Keratinocyte (primary cell): Measurements from ENCODE around the gene CRIM1. TPM values are rescaled to one million over a fixed set of nuclear protein-coding genes. Genes with fewer than 3 reads are reported as not detected.

Experiments
- DNase-seq: peaks from one replicate; pipeline ENCODE4 v3.0.0-alpha.2; 2011; ENCODE audit warnings: low read depth, missing footprints, low spot score
- FAIRE-seq: peaks from 2 replicates; lab custom pipeline; 2011; peaks lifted over from hg19 to GRCh38; lab: Jason Lieb, UNC
- H2AFZ ChIP-seq: 2 replicates; pipeline ENCODE4 v1.6.0; 2012; ENCODE audit warnings: low read length, control low read depth, inconsistent platforms; ENCODE audit not compliant: control insufficient read depth
- H3K27ac ChIP-seq: 2 replicates; pipeline ENCODE4 v1.5.1; 2011; ENCODE audit warnings: low read length; ENCODE audit not compliant: control insufficient read depth, insufficient read depth
- H3K27me3 ChIP-seq: 3 replicates; pipeline ENCODE4 v1.6.0; 2011; ENCODE audit warnings: low read length; ENCODE audit not compliant: control insufficient read depth, insufficient read depth; ENCODE audit errors: extremely low read depth
- H3K36me3 ChIP-seq, 2 experiments: 2 replicates in 1 of 2; 3 replicates in 1 of 2; pipeline ENCODE4 v1.5.1; 2011; ENCODE audit warnings: low read length in 2 of 2, mild to moderate bottlenecking in 1 of 2; ENCODE audit not compliant: control insufficient read depth in 2 of 2, insufficient read depth in 2 of 2; ENCODE audit errors: extremely low read depth in 1 of 2
- H3K4me1 ChIP-seq: 3 replicates; pipeline ENCODE4 v1.5.1; 2011; ENCODE audit warnings: low read length; ENCODE audit not compliant: control insufficient read depth, insufficient read depth; ENCODE audit errors: extremely low read depth
- H3K4me2 ChIP-seq: 3 replicates; pipeline ENCODE4 v1.6.0; 2011; ENCODE audit warnings: low read depth, low read length; ENCODE audit not compliant: control insufficient read depth, insufficient read depth; ENCODE audit errors: extremely low read depth
- H3K4me3 ChIP-seq, 3 experiments: fragments of 200-600 bp in 1 of 3; sonication (generic) in 1 of 3; 2 replicates in 2 of 3; 3 replicates in 1 of 3; pipeline ENCODE4 v1.5.1; 2011 to 2016; ENCODE audit warnings: low read length in 3 of 3, mild to moderate bottlenecking in 3 of 3, control low read depth in 2 of 3, inconsistent platforms in 1 of 3, low read depth in 1 of 3, mixed read lengths in 1 of 3, mixed run types in 1 of 3, moderate library complexity in 1 of 3; ENCODE audit not compliant: control insufficient read depth in 2 of 3, insufficient read depth in 2 of 3; ENCODE audit errors: extremely low read depth in 1 of 3
- H3K79me2 ChIP-seq: 2 replicates; pipeline ENCODE4 v1.6.0; 2012; ENCODE audit warnings: low read length; ENCODE audit not compliant: control insufficient read depth, insufficient read depth
- H3K9ac ChIP-seq: 3 replicates; pipeline ENCODE4 v1.6.0; 2011; ENCODE audit warnings: low read length; ENCODE audit not compliant: control insufficient read depth, insufficient read depth; ENCODE audit errors: extremely low read depth
- H3K9me1 ChIP-seq: 3 replicates; pipeline ENCODE4 v1.6.0; 2011; ENCODE audit warnings: low read length; ENCODE audit not compliant: control insufficient read depth, insufficient read depth; ENCODE audit errors: extremely low read depth
- H3K9me3 ChIP-seq: 2 replicates; pipeline ENCODE4 v1.5.1; 2012; ENCODE audit warnings: low read depth, low read length; ENCODE audit not compliant: control insufficient read depth
- H4K20me1 ChIP-seq: 3 replicates; pipeline ENCODE4 v1.6.0; 2011; ENCODE audit warnings: low read length; ENCODE audit not compliant: control insufficient read depth, insufficient read depth; ENCODE audit errors: extremely low read depth
- EZH2 ChIP-seq: IDR thresholded peaks from one replicate; pipeline ENCODE4 v1.6.1; 2012; ENCODE audit warnings: inconsistent platforms, mild to moderate bottlenecking, low read length, moderate library complexity
- dilution Hi-C: fragments of 300-500 bp; cut with MboI; formaldehyde crosslinking; loops from one replicate; pipeline ENCODE4 v1.7.0; 2020; ENCODE audit warnings: low sequenced_read_pairs; ENCODE audit not compliant: extremely low pct_ligation_motif_present
- polyA plus RNA-seq, 5 experiments: library from polyadenylated mRNA; depleted of rRNA in 3 of 5; stranded (reverse) in 3 of 5; stranded (forward) in 1 of 5; unstranded in 1 of 5; fragments of >200 nt; gene quantifications; 1 replicate in 1 of 5; 2 replicates in 3 of 5; 3 replicates in 1 of 5; pipeline versions ENCODE4 v1.2.1 to v1.2.3, GENCODE V29; 2011 to 2012; ENCODE audit warnings: missing spikeins in 2 of 5, low read depth in 1 of 5, low replicate concordance in 1 of 5
- TF ChIP-seq, protein P1 (sequence below), 3 experiments: IDR thresholded peaks in 1 of 3; conservative IDR thresholded peaks in 1 of 3; optimal IDR thresholded peaks in 1 of 3; 2 replicates in 2 of 3; 3 replicates in 1 of 3; pipeline versions ENCODE3 to v1.5.1; 2011; ENCODE audit warnings: low read length in 3 of 3, mild to moderate bottlenecking in 3 of 3, moderate library complexity in 2 of 3, control low read depth in 1 of 3, inconsistent platforms in 1 of 3; ENCODE audit not compliant: insufficient read depth in 2 of 3; ENCODE audit errors: extremely low read depth in 1 of 3

Gene CRIM1
- polyA plus RNA-seq, 1 donor (not counting 4 experiments of a cell fraction or from before 2014, with no cell fraction given) = 98.3 TPM

DNA sequence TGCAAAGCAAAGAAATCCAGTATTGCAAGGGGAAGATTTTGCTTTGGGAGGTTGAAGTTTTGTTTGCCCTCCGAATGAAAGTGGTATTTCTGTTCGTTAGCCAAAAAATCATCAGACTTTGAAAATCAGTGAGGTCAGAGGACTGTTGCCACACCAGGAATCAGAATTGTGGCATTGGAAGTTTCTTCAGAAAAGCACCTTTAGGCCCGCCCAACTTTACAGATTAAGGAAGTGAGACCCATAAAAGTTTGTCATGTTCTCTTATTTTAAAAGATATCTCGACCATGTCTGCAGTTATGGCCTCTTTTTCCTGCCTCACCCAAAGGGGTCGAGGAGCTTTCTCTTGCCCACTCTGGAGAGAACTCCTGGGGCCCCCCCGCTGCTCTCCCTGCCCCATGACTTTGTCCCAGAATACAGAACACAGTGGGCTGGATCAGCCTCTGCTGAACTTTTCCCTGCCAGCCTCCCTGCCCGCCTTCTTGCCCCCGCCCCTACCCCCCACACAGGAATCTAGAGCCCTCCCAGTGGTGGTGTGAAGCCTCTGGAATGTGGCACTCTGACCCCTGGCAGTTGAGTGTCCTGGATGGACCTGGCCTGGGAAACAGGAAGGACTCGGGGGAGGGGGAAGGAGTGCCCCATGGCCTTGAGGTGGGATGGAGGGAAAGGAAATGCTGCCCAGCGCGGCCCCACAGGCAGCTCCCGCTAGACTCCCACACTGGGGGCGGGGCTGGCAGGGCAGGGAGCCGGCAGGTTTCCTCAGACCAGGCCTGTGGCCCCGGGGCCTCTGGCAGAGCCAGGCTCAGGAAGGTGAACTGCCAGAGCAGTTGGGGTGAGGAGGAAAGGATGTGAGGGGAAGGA, 25.3 kb downstream of the CRIM1 start:
- Histone ChIP-seq H3K9me3 (no peaks in the 10 kb centered on the region), H3K36me3 (peaks cover 10 to 13% of the 10 kb centered on the region in 2 experiments), H4K20me1 (no peaks in the 10 kb centered on the region), H3K9ac (no peak overlapping the region), H3K9me1 (peaks cover 5% of the 10 kb centered on the region), H3K4me2 (no peak overlapping the region), H3K27me3 (no peaks in the 10 kb centered on the region), H2AFZ (no peak overlapping the region), H3K4me1 (peaks cover 37% of the 10 kb centered on the region), H3K4me3 (no peak overlapping the region), H3K79me2 (peaks cover 94% of the 10 kb centered on the region), H3K27ac (no peak overlapping the region)
- dilution Hi-C loops = no loop called here
- TF ChIP-seq EZH2 = no peak
- TF ChIP-seq, protein P1, sequence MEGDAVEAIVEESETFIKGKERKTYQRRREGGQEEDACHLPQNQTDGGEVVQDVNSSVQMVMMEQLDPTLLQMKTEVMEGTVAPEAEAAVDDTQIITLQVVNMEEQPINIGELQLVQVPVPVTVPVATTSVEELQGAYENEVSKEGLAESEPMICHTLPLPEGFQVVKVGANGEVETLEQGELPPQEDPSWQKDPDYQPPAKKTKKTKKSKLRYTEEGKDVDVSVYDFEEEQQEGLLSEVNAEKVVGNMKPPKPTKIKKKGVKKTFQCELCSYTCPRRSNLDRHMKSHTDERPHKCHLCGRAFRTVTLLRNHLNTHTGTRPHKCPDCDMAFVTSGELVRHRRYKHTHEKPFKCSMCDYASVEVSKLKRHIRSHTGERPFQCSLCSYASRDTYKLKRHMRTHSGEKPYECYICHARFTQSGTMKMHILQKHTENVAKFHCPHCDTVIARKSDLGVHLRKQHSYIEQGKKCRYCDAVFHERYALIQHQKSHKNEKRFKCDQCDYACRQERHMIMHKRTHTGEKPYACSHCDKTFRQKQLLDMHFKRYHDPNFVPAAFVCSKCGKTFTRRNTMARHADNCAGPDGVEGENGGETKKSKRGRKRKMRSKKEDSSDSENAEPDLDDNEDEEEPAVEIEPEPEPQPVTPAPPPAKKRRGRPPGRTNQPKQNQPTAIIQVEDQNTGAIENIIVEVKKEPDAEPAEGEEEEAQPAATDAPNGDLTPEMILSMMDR (optimal IDR thresholded peaks at IDR 0.05 in 1 of 3, IDR thresholded peaks at IDR 0.05 in 1 of 3, conservative IDR thresholded peaks at IDR 0.05 in 1 of 3; ENCODE audit: extremely low read depth in 1 of 3, insufficient read depth in 2 of 3, low read length in 3 of 3) = no peak
- no peak for FAIRE-seq
- no peak for DNase-seq

DNA sequence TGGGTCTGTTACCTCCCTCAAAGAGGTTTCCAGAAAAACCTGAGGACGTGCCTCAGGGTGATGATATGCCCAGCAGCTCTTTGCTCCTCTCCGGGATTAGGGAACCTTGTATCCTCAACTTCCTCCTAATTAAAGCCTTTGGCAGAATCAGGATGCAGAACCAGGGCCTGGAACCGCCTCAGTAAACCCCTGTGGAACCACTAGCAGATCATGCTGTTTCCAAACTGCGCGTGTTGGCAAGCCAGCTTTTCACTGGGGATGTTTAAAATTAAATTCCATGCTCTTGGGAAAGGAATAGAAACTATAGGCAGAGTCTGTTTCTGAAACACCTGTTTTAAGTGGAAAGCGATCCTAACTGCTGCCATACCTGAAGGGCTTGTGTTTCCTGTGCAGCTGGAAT, 26.4 kb downstream of the CRIM1 start:
- Histone ChIP-seq H3K36me3 (peaks cover 10 to 13% of the 10 kb centered on the region in 2 experiments), H3K4me3 (no peak overlapping the region), H3K27ac (no peak overlapping the region), H3K9ac (no peak overlapping the region), H3K9me1 (peaks cover 5% of the 10 kb centered on the region), H3K4me1 (peaks cover 33% of the 10 kb centered on the region), H3K9me3 (no peaks in the 10 kb centered on the region), H3K4me2 (no peak overlapping the region), H4K20me1 (no peaks in the 10 kb centered on the region), H3K79me2 (peaks cover 94% of the 10 kb centered on the region), H3K27me3 (no peaks in the 10 kb centered on the region), H2AFZ (no peak overlapping the region)
- dilution Hi-C loops = no loop called here
- no peak for FAIRE-seq
- DNase-seq = no peak
- no peak for TF ChIP-seq EZH2
- TF ChIP-seq, protein P1 (optimal IDR thresholded peaks at IDR 0.05 in 1 of 3, IDR thresholded peaks at IDR 0.05 in 1 of 3, conservative IDR thresholded peaks at IDR 0.05 in 1 of 3; ENCODE audit: extremely low read depth in 1 of 3, insufficient read depth in 2 of 3, low read length in 3 of 3) = no peak
